ENCODE data around the gene CASZ1. TPM values are rescaled to one million over a fixed set of nuclear protein-coding genes. Genes with fewer than 3 reads are reported as not detected.

Gene CASZ1
- total RNA-seq, 2 donors from 2014 or later = 13.5 to 17.8 TPM

DNA sequence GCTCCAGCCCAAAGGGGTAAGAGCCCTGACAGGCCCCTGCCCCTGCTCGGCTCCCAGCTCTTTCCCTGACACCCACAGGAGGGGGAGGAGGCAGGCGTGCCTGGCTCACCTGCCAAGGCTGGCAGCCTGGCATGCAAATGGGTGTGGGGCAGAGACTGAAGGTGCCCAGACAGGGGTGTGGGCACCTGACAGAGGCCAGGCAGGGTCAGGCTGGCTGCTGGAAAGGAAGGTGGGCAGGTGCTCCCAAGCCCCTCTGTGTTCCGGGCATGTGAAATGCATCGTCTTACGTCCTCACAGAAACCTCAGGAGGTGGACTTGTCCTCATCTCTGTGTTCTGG, 19.4 kb upstream of the CASZ1 start:
- peaks cover 0 to 4% of the 10 kb centered on the region in 2 donors for H3K27me3 Mint-ChIP-seq
- H3K36me3 Mint-ChIP-seq = no peaks in the 10 kb centered on the region
- ATAC-seq (no peak), DNase-seq (ENCODE audit: low spot score) (no peak)
- H3K27ac Mint-ChIP-seq = no peak overlapping the region
- no peaks in the 10 kb centered on the region for H3K9me3 Mint-ChIP-seq
- no peaks in the 10 kb centered on the region for H3K4me1 Mint-ChIP-seq (ENCODE audit: low read depth in 2 of 2)
- H3K4me3 Mint-ChIP-seq = no peak overlapping the region

DNA sequence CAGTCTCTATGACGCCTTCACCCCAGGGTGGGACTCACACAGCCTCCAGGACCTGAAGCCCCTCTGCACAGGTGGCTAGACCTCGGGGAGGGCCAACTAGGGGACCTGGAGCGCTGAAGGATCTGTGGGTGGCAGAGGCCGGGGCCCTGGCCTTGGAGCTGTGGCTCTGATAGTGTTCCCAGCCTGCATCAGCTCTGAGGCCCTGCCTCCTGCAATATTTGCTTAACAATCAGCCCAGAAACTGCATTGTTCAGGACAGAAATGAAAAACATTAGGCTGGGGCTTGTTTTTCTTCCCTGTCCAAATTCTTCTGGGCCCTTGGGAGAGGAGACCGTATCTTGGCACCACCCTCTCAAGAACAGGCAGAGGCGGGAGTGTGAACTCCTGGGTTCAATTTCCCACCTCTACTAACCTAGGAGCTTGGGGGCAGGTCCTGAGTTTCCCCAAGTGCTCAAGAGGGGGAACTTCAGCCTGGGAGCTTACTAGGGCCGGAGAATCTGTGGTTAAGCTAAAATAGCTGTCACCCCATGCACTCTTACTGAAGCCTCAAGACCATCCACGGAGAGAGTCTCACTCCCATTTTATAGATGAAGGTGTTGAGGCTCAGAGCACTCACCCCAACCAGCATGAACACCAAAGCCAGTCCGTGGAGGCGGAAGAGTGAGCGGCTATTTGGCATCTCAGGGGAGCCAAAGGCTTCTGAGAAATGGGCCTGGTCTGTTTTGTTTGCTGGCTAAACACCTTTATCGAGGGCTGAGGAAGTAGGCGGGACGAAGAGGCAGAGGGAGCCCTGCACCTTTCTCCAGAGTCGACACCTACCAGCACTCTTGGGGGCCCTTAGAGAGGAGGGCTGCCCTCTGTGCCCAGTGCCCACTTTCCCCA, 18.8 kb upstream of the CASZ1 start:
- Mint-ChIP-seq H3K9me3 (no peaks in the 10 kb centered on the region), H3K4me3 (no peak overlapping the region)

DNA sequence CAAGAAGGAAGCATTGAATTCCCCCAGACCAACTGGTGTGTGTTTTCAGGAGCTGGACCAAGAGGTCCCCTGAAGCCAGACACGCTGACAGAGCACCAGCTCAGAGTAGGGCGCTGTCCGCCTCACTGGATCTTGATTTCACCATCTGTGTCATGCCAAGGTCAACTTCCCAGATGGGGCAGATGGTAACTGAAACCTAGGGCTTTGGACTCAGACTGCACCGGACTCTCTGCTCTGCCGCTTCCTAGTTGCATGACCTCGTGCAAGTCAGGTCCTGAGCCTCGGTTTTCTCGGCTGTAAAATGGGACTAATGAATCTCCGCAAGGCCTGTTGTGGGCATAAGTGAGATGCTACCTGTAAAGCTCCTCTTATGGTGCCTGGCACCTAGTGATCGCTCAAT, 17.9 kb upstream of the CASZ1 start:
- no peak for DNase-seq (ENCODE audit: low spot score)
- no peaks in the 10 kb centered on the region for H3K9me3 Mint-ChIP-seq
- H3K4me3 Mint-ChIP-seq = no peak overlapping the region
- no peaks in the 10 kb centered on the region for H3K4me1 Mint-ChIP-seq (ENCODE audit: low read depth in 2 of 2)
- no peak for ATAC-seq
- no peak overlapping the region for H3K27ac Mint-ChIP-seq
- no peaks in the 10 kb centered on the region for H3K36me3 Mint-ChIP-seq
- peaks cover under 1 to 4% of the 10 kb centered on the region in 2 donors for H3K27me3 Mint-ChIP-seq

More for the DNA sequence above, 18.8 kb upstream of the CASZ1 start:
- ATAC-seq (no peak), DNase-seq (ENCODE audit: low spot score) (no peak)
- Mint-ChIP-seq H3K27ac (no peak overlapping the region), H3K27me3 (peaks cover 0 to 4% of the 10 kb centered on the region in 2 donors), H3K4me1 (ENCODE audit: low read depth in 2 of 2) (no peaks in the 10 kb centered on the region), H3K36me3 (no peaks in the 10 kb centered on the region)

- Mint-ChIP-seq H3K27me3 (peaks cover 5 to 6% of the 10 kb centered on the region in 2 donors), H3K27ac (no peak overlapping the region), H3K9me3 (no peaks in the 10 kb centered on the region), H3K4me1 (ENCODE audit: low read depth in 2 of 2) (no peaks in the 10 kb centered on the region), H3K36me3 (no peaks in the 10 kb centered on the region), H3K4me3 (no peak overlapping the region)
- ATAC-seq (no peak), DNase-seq (ENCODE audit: low spot score) (no peak)
Observed at GRCh38 chr1:10813799-10814198, 17.4 kb upstream of the CASZ1 start.

- DNase-seq (ENCODE audit: low spot score) (no peak), ATAC-seq (no peak)
- no peak overlapping the region for H3K4me3 Mint-ChIP-seq
- no peak overlapping the region for H3K27ac Mint-ChIP-seq
- H3K27me3 Mint-ChIP-seq = peaks cover 12% of the 10 kb centered on the region in 2 donors
- H3K36me3 Mint-ChIP-seq = no peaks in the 10 kb centered on the region
- H3K9me3 Mint-ChIP-seq = no peaks in the 10 kb centered on the region
- H3K4me1 Mint-ChIP-seq (ENCODE audit: low read depth in 2 of 2) = no peaks in the 10 kb centered on the region
Observed at GRCh38 chr1:10812387-10812915, 16.0 kb upstream of the CASZ1 start.

DNA sequence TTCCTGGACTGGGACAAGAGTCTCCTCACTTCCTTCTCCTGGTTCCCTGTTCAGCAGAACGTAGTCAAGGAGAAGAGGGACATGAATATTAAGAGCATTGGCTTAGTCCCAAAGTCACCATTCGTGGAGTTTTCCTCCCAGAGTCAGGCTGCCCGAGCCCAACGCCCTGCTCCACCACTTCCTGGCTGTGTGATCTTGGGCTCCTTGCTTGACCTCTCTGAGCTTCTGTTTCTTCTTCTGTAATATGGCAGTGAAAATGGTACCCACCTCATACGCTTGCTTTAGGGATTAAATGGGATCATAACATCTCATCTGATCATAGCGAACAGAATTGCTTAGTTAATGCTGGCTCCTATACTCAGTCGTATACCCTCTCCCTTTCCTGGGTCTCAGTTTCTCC, 12.0 kb upstream of the CASZ1 start:
- Mint-ChIP-seq H3K27ac (no peak overlapping the region), H3K9me3 (no peaks in the 10 kb centered on the region), H3K36me3 (no peaks in the 10 kb centered on the region), H3K4me3 (no peak overlapping the region), H3K4me1 (ENCODE audit: low read depth in 2 of 2) (no peaks in the 10 kb centered on the region), H3K27me3 (peaks cover 23 to 35% of the 10 kb centered on the region in 2 donors)
- ATAC-seq (no peak), DNase-seq (ENCODE audit: low spot score) (no peak)

DNA sequence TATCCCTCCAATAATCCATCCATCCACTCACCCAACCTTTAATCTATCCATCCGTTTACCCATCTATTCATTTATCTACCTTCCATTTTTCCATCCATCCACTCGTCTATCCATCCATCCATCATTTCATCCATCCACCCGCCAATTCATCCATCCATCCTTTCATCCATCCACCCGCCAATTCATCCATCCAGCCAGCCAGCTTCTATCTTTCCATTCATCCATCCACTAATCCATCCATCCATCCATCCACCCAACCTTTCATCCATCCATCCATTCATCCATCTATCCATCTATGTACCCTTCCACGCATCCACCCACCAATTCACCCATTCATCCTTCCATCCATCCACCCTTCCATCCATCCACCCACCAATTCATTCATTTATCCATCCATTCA, 10.5 kb upstream of the CASZ1 start:
- Mint-ChIP-seq H3K4me3 (no peak overlapping the region), H3K27ac (no peak overlapping the region), H3K27me3 (peaks cover 26 to 48% of the 10 kb centered on the region in 2 donors), H3K9me3 (no peaks in the 10 kb centered on the region), H3K4me1 (ENCODE audit: low read depth in 2 of 2) (no peaks in the 10 kb centered on the region), H3K36me3 (no peaks in the 10 kb centered on the region)
- ATAC-seq = no peak
- DNase-seq (ENCODE audit: low spot score) = no peak

GRCh38 chr1:10803971-10804820, 7.8 kb upstream of the CASZ1 start:
- no peaks in the 10 kb centered on the region for H3K4me1 Mint-ChIP-seq (ENCODE audit: low read depth in 2 of 2)
- H3K4me3 Mint-ChIP-seq = no peak overlapping the region
- no peak for DNase-seq (ENCODE audit: low spot score)
- peaks cover 38 to 68% of the 10 kb centered on the region in 2 donors for H3K27me3 Mint-ChIP-seq
- no peak overlapping the region for H3K27ac Mint-ChIP-seq
- ATAC-seq = peak; percentile 25 to 31
- no peaks in the 10 kb centered on the region for H3K9me3 Mint-ChIP-seq
- no peaks in the 10 kb centered on the region for H3K36me3 Mint-ChIP-seq

DNA sequence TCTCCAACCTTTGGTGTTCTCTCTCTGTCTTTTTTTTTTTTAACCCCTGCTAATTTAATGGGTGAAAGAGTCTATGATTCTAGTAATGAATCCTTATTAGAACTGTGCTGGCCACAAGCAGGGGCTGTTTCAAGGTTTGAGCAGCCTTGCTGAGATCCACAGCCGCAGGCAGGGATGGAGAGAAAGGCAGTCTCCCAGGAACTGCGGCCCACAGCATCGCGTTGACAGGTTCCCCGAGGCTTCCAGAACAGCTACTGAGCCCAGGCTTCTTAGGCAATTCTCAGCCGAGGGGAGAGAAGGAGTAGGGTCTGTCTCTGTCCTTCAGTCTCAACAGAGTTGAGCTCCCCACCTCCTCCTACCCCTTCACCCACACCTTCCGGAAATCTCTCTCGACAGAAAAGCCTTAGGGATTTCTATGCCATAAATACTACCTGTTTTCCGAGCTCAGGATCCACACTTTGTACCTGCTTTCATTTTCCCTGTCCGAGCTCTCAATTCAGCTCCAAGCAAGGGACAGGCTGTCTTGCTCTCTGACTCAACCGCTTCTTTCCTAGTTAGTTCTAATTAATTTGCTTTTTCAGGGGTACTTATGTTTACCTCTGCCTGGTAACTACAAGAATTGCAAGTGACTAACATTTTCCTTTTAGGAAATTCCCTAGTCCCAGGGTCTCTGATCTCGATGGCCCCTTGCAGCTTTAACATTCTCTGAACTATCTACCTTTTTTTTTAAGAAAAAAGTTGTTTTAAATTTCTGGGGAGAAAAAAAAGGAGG, 6.7 kb upstream of the CASZ1 start:
- ATAC-seq (no peak), DNase-seq (ENCODE audit: low spot score) (no peak)
- H3K36me3 Mint-ChIP-seq = no peaks in the 10 kb centered on the region
- peaks cover 40 to 71% of the 10 kb centered on the region in 2 donors for H3K27me3 Mint-ChIP-seq
- no peaks in the 10 kb centered on the region for H3K9me3 Mint-ChIP-seq
- H3K4me3 Mint-ChIP-seq = no peak overlapping the region
- H3K4me1 Mint-ChIP-seq (ENCODE audit: low read depth in 2 of 2) = no peaks in the 10 kb centered on the region
- H3K27ac Mint-ChIP-seq = no peak overlapping the region

DNA sequence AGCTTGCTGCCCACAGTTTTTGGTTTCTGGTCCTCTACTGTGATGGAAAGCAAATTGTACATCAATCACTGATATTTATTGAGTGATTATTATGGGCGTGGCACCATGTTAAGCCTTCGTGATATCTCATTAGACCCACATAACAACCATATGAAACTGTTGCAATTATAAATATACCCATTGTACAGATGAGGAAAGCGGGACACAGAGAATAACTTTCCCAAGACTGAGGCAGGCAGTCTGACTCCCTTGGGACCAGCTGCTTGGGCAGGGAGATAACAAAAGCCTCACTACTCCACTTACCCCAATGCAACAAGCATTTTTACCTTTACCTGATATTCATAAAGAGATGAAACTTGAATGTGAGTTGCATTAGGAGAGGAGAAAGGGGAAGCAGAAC, 4.3 kb upstream of the CASZ1 start:
- Mint-ChIP-seq H3K36me3 (no peaks in the 10 kb centered on the region), H3K27me3 (peaks cover 38 to 68% of the 10 kb centered on the region in 2 donors), H3K9me3 (no peaks in the 10 kb centered on the region), H3K27ac (no peak overlapping the region), H3K4me1 (ENCODE audit: low read depth in 2 of 2) (no peaks in the 10 kb centered on the region), H3K4me3 (no peak overlapping the region)
- DNase-seq (ENCODE audit: low spot score) = no peak
- no peak for ATAC-seq

DNA sequence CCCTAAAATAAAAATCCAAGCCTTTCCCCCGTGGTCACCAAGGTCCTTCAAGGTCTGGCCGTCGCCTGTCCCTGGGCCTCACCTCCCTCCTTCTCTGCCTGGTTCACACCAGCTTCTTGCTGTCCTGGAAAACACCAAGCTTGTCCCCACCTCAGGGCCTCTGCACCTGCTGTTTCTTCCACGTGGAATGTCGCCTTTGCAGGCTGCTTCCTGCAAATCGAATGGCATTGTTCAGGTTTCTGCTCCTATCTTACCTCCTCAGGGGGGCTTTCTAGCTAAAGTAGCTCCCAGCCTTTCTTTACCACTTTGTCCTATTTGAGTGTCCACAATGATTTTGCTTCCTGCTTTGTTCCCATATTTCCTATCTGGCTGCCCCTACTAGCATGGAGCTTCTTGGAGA, 3.3 kb upstream of the CASZ1 start:
- Mint-ChIP-seq H3K36me3 (no peaks in the 10 kb centered on the region), H3K4me1 (ENCODE audit: low read depth in 2 of 2) (no peaks in the 10 kb centered on the region), H3K27me3 (peaks cover 38 to 70% of the 10 kb centered on the region in 2 donors), H3K4me3 (no peak overlapping the region), H3K27ac (no peak overlapping the region), H3K9me3 (no peaks in the 10 kb centered on the region)
- DNase-seq (ENCODE audit: low spot score) (peak; percentile 31), ATAC-seq (no peak)

- H3K36me3 Mint-ChIP-seq = no peaks in the 10 kb centered on the region
- no peaks in the 10 kb centered on the region for H3K9me3 Mint-ChIP-seq
- peaks cover 34 to 41% of the 10 kb centered on the region in 2 donors for H3K27me3 Mint-ChIP-seq
- peak overlapping the region; percentile 54 for H3K4me3 Mint-ChIP-seq
- DNase-seq (ENCODE audit: low spot score) (peak; percentile 32), ATAC-seq (no peak)
- H3K4me1 Mint-ChIP-seq (ENCODE audit: low read depth in 2 of 2) = peaks cover 3 to 6% of the 10 kb centered on the region in 2 donors
- no peak overlapping the region for H3K27ac Mint-ChIP-seq
Observed at GRCh38 chr1:10795276-10796021, 997 bp downstream of the CASZ1 start.
